HG02938 (cell line): ENCODE data around the gene IFI44.

Experiments used
- ATAC-seq: cut with Tn5 transposase; IDR thresholded peaks from one replicate; pipeline ENCODE4 v1.9.1; 2021; ENCODE audit warnings: mild to moderate bottlenecking, moderate library complexity; ENCODE audit not compliant: unreplicated experiment

IFI44 gene

DNA sequence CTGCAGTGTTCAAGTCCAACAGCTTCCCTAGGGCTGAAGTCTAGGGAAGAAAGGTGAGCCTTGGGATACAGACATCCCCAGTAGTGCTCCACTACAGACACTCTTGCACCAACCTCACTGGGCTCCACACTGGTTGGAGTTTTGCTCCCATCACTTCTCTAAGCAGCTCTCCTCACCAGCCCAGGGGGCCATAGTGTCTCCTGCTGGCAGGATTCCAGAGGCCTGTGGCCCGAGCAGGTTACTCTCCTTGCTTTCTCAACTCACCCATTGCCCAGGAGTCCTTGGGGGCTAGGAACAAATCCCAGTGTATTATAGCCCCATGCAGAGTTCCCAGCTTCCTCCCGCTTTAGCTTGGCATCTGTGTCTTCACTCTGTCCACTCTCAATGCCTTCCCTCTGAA is 52.8 kb downstream of the IFI44 start:
- ATAC-seq = no peak

DNA sequence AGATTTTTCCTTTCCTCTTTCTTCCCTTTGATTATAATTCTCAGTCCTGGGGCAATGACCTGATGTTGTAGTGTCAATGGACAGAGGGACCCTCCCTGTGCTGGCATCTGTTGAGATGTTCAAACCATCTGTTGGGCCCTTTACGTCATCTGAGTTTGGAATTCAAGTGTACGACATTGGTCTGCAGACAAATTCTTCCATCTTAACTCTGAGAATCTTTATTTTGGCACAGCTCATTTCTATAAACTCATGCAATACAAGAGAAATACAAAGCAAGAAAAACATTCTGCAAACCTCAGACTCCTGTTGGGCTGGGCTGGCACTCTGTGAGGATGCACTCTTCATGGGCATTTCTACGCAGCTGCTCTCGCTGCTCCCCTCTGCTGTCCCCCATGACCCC is 54.2 kb downstream of the IFI44 start:
- no peak for ATAC-seq

DNA sequence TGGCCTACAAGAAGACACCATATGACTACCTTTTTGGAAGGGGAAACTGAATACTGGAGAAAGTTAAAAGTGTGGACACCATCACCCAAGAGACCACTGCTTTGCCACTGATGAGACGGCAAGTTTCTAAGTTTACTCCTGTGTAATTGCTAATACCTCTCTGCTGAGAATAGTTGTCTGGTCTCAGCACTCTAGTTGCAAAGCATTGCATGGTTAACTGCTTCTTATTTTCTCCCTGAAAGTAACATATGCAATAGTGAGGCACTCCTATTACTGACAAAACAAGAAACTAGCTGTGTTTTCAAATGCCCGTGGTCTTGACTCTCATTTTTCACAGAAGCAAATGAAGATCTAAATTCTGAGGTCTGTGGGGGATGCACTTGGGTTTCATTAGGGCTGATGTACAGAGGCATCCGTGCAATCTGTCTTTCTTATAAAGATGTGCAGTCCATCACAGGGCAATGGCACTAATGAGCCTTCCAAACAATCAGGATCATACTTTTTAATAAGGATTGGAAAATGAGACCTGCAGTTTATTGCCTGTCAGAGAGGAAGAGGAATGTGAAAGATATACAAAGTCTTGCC is 62.9 kb downstream of the IFI44 start:
- ATAC-seq = no peak

DNA sequence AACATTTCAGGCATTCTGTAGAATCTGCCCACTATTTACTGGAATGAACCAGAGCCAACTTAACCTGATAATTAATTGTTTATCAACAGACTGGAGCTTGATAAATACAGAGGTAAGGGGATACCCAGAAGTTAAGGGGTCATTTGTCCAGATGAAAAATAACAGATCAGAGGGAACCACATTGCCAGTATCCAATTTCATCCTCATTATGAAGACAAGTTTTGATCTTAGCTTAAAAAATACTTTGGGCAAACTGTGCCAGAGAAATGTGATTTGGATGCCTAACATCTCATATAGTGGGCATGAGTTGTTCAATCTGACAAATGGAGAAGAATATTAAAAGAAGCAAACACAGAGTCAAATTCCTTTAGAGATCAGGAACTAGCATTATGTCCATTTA is 63.7 kb downstream of the IFI44 start:
- ATAC-seq = no peak
